ENCODE data around the gene RAB8A. TPM values are rescaled to one million over a fixed set of nuclear protein-coding genes. Genes with fewer than 3 reads are reported as not detected.

Gene RAB8A
- total RNA-seq, 4 donors from 2014 or later, result 22.3 to 102 (median 67.9) TPM

- TF ChIP-seq CTCF (IDR thresholded peaks at IDR 0.05), result no peak
- TF ChIP-seq POLR2AphosphoS5 (IDR thresholded peaks at IDR 0.05), result no peak
- no peak for TF ChIP-seq EP300 (IDR thresholded peaks at IDR 0.05; ENCODE audit: low read depth)
- no peak for TF ChIP-seq POLR2A (IDR thresholded peaks at IDR 0.05)
These were observed 68.9 kb downstream of the RAB8A start for GRCh38 chr19:16180611-16181010.

More at GRCh38 chr19:16180611-16181010, 68.9 kb downstream of the RAB8A start:
- DNase-seq, result no peak
- WGBS, 2 donors (ENCODE audit: low coverage in 1 of 2), result 50 to 60% methylated on average over 4 of the region's 4 CpGs
- in situ Hi-C loops (cut with MboI; ENCODE audit: low pct_ligation_motif_present in 1 of 4, low pct_unique_long_range_greater_than_20kb in 1 of 4, low sequenced_read_pairs in 3 of 4), result loop anchor here (10.0 to 25.0 kb wide), 5 partner anchors 126 to 556 kb away; partner anchors contain the start of gene CYP4F3 (in 3 of the 4)
- H3K27ac ChIP-seq, result no peak overlapping the region
- no peak overlapping the region for H3K4me3 ChIP-seq
- H3K4me1 ChIP-seq, result peaks cover 0 to 12% (median 8%) of the 10 kb centered on the region in 4 donors
- peaks cover 3% of the 10 kb centered on the region for H3K27me3 ChIP-seq
- intact Hi-C loops (cut with DNase I; ENCODE audit: low total_unique reads), result loop anchor here (5.0 to 10.0 kb wide), 2 partner anchors 138 to 556 kb away; no protein-coding TSS in a partner anchor
- no peaks in the 10 kb centered on the region for H3K9me3 ChIP-seq
- no peaks in the 10 kb centered on the region for H3K36me3 ChIP-seq

Other genes starting within 250 kb of the RAB8A start
- gene CYP4F2, start 213.8 kb upstream of the RAB8A start, total RNA-seq, result 100 to 1,000 TPM in 1 of 4 donors, 10 to 100 TPM in 3; 24.2 to 166 (median 32.7) TPM
- gene CYP4F11, start 177.4 kb upstream of the RAB8A start, total RNA-seq, result 10 to 100 TPM in 2 of 4 donors, 1 to 10 TPM in 1, not detected in 1; 7.5 to 17.6 (median 10.5) TPM
- gene OR10H4, start 162.9 kb upstream of the RAB8A start, total RNA-seq, result not detected
- 100 to 1,000 TPM; 228 to 491 (median 288) TPM for gene TPM4, start 35.4 kb upstream of the RAB8A start, total RNA-seq
- gene HSH2D, start 31.8 kb downstream of the RAB8A start, total RNA-seq, result 10 to 100 TPM; 17.6 to 55.4 (median 30.8) TPM
- gene CIB3, start 61.6 kb downstream of the RAB8A start, total RNA-seq, result not detected
- 100 to 1,000 TPM in 1 of 4 donors, 10 to 100 TPM in 3; 73.0 to 106 (median 88.6) TPM for gene FAM32A, start 73.5 kb downstream of the RAB8A start, total RNA-seq
- gene AP1M1, start 86.0 kb downstream of the RAB8A start, total RNA-seq, result 10 to 100 TPM; 15.1 to 41.8 (median 35.0) TPM
- 10 to 100 TPM; 19.9 to 74.4 (median 48.9) TPM for gene KLF2, start 212.9 kb downstream of the RAB8A start, total RNA-seq